GM21717 (cell line): Measurements from ENCODE around the gene EFNB1.
A peak's percentile ranks its signal among the peaks of the same experiment; 100 is the strongest.
"Not testable (repeated sequence)": the region's sequence is repeated elsewhere in the genome, so short reads cannot be mapped to it uniquely, and the experiment has no call there.

ENCODE experiments used
- ATAC-seq: cut with Tn5 transposase; IDR thresholded peaks from one replicate; pipeline ENCODE4 v1.9.1; 2021; ENCODE audit warnings: mild to moderate bottlenecking, moderate library complexity; ENCODE audit not compliant: unreplicated experiment

The EFNB1 gene

GRCh38 chrX:68828740-68829581, at the start of gene EFNB1:
EFNB1 (plus strand) TSS chrX:68829021; CDS start chrX:68829777, 756 bp downstream.
- ATAC-seq = peak; percentile 89

DNA sequence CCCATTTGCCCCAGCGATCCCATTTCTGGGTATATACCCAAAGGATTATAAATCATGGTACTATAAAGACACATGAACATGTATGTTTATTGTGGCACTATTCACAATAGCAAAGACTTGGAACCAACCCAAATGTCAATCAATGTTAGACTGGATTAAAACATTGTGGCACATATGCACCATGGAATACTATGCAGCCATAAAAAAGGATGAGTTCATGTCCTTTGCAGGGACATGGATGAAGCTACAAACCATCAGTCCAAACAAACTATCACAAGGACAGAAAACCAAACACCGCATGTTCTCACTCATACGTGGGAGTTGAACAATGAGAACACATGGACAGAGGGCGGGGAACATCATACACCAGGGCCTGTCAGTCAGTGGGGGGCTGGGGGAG, 47.5 kb upstream of the EFNB1 start:
- not testable (repeated sequence) for ATAC-seq

DNA sequence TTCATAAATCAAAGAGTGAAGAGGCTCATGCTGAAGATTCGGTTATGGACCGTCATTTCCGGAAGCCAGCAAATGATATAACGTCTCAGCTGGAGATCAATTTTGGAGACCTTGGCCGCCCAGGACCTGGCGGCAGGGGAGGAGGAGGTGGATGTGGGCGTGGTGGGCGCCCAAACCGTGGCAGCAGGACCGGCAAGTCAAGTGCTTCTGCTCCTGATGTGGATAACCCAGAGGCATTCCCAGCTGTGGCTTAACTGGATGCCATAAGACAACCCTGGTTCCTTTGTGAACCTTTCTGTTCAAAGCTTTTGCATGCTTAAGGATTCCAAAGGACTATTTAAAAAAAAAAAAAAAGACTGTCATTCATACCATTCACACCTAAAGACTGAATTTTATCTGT, 44.0 kb upstream of the EFNB1 start:
- no peak for ATAC-seq

- not testable (repeated sequence) for ATAC-seq
Observed at GRCh38 chrX:68786581-68786980, 42.2 kb upstream of the EFNB1 start.

DNA sequence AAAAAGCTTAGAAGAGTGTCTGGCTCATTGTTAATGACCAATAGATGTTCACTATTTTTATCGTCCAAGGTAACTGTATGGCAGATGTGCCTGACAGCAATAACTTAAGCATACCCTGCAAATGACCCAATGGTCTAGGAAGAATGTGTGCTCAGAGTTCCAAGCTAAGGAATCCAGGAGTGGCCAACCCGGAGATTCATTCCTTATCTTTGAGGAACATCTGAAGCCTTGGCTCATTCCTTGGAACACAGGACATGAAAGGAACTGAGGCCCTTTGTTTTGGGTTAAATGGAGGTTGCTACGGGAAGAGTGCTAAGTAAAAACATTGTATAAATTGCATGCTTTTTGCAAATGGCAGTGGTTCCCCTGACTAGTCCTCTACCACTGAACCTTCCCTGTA, 38.9 kb upstream of the EFNB1 start:
- no peak for ATAC-seq

DNA sequence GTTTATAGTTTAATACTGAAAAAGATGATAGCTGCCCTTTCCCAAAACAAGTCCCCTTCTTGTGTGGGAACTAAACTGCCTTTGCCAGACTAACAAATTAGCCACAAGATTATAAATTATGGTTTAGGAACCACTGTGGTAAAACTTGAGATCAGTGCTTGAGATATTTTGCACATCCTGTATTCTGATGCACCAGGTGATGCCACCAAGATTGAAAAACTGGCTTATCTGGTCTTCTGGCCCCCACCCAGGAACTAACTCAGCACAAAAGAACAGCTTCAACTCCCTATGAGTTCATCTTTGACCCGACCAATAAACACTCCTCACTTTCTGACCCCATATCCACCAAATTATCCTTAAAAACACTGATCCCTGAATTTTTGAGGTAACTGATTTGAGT, 36.7 kb upstream of the EFNB1 start:
- ATAC-seq = no peak

DNA sequence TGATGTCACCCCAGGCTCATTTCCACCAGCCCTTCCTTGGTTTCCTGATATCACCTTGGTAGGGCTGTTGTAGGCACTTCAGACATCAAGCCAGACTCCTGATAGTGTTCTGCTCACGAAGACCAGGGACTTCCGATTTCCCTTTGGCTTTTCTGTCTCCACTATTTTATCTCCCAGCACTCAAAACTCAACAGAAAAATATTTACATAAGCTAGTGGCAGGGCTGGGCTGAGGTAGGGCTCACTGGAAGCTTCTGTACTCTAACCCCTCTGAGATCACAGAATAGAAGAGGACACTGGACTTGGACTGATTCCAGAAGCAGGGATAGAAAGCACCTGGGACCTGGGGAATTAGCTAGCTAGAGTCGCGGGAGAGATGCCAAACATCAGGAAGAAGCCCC, 34.4 kb upstream of the EFNB1 start:
- no peak for ATAC-seq

DNA sequence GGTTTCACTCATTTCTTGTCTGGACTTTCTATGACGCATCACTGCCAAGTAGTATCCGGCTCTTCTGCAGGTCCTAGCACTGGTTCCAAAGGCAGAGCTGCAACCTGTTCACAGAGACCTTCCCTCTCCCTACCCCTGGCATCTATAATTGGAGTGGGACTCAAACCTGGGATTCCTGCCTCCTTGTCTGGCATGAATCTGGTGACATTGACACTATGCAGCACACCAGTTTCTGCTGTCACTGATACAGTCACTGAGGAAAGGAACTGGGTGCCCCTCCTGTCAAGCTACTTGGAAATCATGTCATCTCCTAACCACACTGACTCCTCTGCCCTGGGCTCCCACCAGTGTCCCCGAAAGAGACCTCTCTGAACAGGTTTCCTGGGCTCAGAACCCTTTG, 33.1 kb upstream of the EFNB1 start:
- ATAC-seq = no peak

GRCh38 chrX:68798400-68798799, 30.4 kb upstream of the EFNB1 start:
- ATAC-seq = not testable (repeated sequence)

- no peak for ATAC-seq
Observed at GRCh38 chrX:68801737-68802290, 27.0 kb upstream of the EFNB1 start.

DNA sequence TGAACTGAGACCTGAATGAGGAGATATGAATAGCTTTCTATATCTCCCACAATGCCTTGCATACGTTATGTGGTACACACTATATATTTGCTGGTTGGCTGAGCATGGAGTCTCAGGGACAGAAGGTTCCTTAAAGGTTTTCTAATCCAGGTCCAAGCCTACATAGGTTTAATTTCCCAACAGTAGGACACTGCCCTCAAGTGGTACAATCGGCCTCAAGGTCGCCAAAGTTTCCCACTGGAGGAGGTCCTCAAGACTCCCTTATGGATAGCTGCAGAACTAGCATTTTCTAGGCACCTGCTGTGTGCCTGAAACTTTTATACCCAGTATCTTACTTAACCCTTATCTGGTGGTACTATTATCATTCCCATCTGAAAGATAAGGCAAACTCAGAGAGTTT, 21.0 kb upstream of the EFNB1 start:
- no peak for ATAC-seq

DNA sequence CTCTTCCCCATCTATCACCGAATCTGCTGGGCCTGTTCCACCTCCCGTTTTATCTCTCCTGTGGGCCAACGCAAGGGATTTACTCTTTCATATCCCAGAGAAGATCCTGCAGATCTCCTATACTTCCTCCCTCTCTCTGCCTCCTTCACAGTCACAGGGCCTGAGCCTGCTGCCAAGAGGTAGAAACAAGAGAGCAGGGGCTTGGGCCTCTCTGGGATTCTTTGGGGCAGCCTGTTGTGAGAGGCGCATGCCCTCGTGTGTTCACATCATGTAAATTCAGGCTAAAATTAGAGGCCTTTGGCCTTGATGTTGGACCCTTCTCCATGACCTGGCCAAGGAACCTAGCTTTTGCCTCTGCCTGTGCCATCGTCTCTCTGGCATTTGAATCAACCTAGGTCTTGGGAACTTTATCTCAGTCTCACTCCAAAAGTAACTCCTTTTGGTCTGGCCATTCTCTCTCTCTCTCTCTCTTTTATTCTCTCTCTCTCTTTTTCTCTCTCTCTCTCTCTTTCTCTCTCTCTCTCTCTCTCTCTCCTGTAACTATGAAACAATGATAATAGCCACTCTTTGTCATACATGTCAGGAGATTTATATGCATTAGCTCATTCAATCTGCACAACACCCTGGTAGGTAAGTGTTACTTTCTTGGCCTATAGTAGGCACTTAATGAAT, 20.0 kb upstream of the EFNB1 start:
- ATAC-seq = no peak

DNA sequence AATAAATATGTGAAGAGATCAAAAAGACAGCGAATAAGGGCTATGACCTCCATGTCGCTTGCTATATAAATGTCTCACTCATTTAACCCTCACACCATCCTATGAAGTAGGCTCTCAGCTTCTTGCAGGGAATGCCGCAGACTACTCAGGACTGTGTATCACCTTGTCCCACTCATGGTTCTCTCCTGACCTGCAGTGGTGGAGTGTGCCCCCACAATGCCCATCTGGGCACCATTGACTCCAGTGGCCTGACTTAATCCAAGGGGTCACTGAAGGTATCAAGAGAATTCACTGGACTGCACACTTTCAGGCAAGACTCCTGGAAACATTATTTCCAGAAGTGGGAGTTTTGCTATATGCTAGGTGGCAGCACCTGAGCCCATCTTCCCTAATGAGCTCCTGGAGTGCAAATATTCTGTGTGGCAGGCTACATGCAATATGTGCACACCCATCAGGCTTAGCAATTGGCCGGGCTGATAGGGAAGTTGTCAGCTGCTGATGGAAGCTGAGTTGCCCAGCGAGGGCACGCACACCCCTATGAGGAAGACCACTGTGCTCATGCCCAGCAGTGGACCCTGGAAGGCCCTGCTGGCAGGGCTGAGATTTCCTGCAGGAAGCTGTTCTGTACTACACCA, 8.2 kb upstream of the EFNB1 start:
- no peak for ATAC-seq

GRCh38 chrX:68821616-68822015, 7.2 kb upstream of the EFNB1 start:
- no peak for ATAC-seq

DNA sequence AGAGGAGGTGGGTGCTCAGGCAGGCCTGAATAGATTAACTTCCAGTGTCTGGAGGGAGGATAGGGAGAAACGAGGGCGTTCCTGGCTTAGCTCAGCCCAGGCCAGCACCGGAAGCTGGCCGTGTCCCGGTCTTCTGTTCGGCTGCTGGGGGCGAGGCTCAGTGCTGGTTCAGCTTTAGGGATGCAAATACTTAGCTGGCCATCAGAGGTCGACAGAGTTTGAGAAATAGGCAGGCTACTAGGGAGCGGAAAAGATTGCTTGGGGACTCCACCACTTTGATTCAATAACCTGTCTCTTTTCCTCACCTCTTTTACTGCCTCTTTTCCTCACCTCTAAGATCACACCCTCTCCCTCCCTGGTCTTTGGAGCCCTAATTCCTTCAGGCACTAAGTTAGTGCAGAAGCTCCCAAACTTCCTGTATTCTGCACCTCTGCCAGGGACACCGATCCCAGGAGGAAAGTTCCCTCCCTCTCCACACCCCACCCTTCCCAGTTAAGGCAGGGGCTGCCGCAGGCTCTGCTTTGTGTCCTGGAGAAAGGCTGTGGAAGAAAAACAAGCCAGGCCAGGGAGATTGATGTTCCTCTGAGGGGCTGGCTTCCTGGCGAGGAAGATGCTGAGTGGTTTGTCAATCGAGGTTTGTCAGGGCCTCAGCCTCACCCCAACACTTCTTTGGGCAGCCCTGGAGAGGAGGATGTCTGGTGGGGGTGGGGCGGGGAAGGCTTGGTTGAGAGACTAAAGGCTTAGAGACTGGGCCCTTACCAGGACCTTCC, 6.0 kb upstream of the EFNB1 start:
- ATAC-seq = no peak

GRCh38 chrX:68823413-68824151, 5.2 kb upstream of the EFNB1 start:
- no peak for ATAC-seq

DNA sequence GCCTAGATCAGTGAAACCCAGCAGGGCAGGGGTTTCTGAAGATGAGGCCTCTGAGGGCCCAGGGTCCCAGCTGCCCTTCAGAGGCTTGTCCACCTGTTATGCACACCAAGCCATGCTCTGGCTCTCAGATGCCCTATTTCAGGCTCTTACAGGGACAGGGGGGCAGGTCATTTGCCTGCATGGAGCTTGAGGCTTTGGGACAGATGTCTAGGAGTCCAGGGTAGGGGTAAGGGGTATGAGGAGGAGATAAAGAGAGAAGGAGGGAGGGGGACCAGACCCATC, 4.7 kb upstream of the EFNB1 start:
- no peak for ATAC-seq

GRCh38 chrX:68824565-68825125, 4.2 kb upstream of the EFNB1 start:
- no peak for ATAC-seq

DNA sequence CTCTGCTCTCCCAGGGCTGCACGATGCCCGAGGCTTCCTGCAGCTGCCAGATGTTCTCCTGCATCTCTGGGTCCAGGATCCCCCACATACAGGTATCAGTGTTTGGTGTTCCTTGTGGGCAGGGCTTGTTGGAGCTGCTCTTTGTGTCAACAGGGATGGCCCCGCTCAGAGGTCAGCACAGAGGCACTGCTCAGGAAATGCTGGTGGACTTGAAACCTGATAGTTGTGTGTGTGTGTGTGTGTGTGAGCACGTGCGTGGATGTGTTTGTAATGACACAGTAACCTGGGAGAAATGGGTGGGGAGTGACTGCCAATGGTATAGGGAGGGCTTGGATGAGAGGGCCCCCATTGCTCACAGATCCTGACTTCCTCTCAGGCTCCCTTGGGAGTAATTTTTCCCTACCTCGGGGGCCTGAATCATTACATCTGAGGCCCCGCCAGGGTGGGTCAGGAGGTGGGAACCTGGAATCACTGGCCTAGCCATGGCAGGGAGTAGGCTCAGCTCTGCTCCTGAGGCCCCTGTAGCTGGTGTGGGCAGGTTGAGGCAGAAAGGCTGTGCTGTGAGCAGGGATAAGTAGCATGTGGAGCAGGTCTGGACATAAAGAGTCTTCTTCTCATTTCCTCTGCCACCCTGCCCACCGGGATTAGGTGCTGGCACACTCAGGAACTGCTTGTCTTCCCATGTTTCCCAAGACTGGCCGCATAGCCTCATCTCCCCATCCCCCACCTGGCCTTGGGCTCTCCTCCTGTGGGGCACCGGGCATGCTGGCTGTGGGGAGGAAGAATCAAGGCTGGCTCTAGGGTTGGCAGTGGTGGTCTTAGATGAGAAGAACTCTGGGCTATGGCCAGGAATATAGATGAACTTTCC, 2.5 kb upstream of the EFNB1 start:
- no peak for ATAC-seq
